HG02642 (cell line): ENCODE measurements around the gene USP31.

Source experiments
- ATAC-seq: cut with Tn5 transposase; IDR thresholded peaks from one replicate; pipeline ENCODE4 v1.9.1; 2021; ENCODE audit warnings: mild to moderate bottlenecking; ENCODE audit not compliant: unreplicated experiment, poor library complexity

Gene USP31

GRCh38 chr16:23068079-23068736 lies 81.0 kb downstream of the USP31 start:
- no peak for ATAC-seq

GRCh38 chr16:23066676-23067075 lies 82.6 kb downstream of the USP31 start:
- ATAC-seq = no peak

GRCh38 chr16:23064639-23065038 lies 84.6 kb downstream of the USP31 start:
- no peak for ATAC-seq

GRCh38 chr16:23062524-23062923 lies 86.7 kb downstream of the USP31 start:
- ATAC-seq = no peak

- ATAC-seq = no peak
These were observed 87.6 kb downstream of the USP31 start for GRCh38 chr16:23061669-23062068.

GRCh38 chr16:23060458-23061320 lies 88.6 kb downstream of the USP31 start:
- ATAC-seq = no peak

GRCh38 chr16:23059433-23059832 lies 89.8 kb downstream of the USP31 start:
- no peak for ATAC-seq

- no peak for ATAC-seq
These were observed 90.7 kb downstream of the USP31 start for GRCh38 chr16:23058576-23058975.

- ATAC-seq = no peak
These were observed 92.1 kb downstream of the USP31 start for GRCh38 chr16:23057013-23057596.

GRCh38 chr16:23055481-23055880 lies 93.8 kb downstream of the USP31 start:
- ATAC-seq = no peak

- no peak for ATAC-seq
These were observed 96.2 kb downstream of the USP31 start for GRCh38 chr16:23052908-23053580.

GRCh38 chr16:23052221-23052620 lies 97.0 kb downstream of the USP31 start:
- no peak for ATAC-seq

GRCh38 chr16:23051587-23051986 lies 97.7 kb downstream of the USP31 start:
- ATAC-seq = no peak

- no peak for ATAC-seq
These were observed 101.1 kb downstream of the USP31 start for GRCh38 chr16:23048164-23048563.

GRCh38 chr16:23045025-23045424 lies 104.2 kb downstream of the USP31 start:
- no peak for ATAC-seq

- ATAC-seq = no peak
These were observed 109.0 kb downstream of the USP31 start for GRCh38 chr16:23040246-23040645.

- no peak for ATAC-seq
These were observed 110.1 kb downstream of the USP31 start for GRCh38 chr16:23039118-23039517.

GRCh38 chr16:23035240-23035639 lies 114.0 kb downstream of the USP31 start:
- ATAC-seq = no peak

- ATAC-seq = no peak
These were observed 117.6 kb downstream of the USP31 start for GRCh38 chr16:23031508-23032098.

GRCh38 chr16:23029733-23030420 lies 119.4 kb downstream of the USP31 start:
- ATAC-seq = no peak
